ENCODE results near the gene KLLN. TPM values are rescaled to one million over a fixed set of nuclear protein-coding genes. Genes with fewer than 3 reads are reported as not detected.
"Not testable (repeated sequence)": the region's sequence is repeated elsewhere in the genome, so short reads cannot be mapped to it uniquely, and the experiment has no call there.

Gene KLLN
- total RNA-seq, result 1.0 TPM in 2 replicates

- peak within 1 kb of the TSS; percentile 76 for H3K4me3 ChIP-seq (ENCODE audit: low read depth, low read length)
- no peak for DNase-seq (ENCODE audit: low read depth)
- H3K27me3 ChIP-seq (ENCODE audit: control insufficient read depth, insufficient read depth, low read length), result no peaks in the 10 kb centered on the region
- H3K36me3 ChIP-seq (ENCODE audit: control insufficient read depth, insufficient read depth, low read length), result no peaks in the 10 kb centered on the region
- TF ChIP-seq CTCF (IDR thresholded peaks at IDR 0.05; ENCODE audit: insufficient read depth, low read length, poor library complexity, severe bottlenecking), result no peak
These were observed at the start of gene KLLN, which contains the start of gene PTEN for GRCh38 chr10:87863053-87863943. Gene KLLN (minus strand): TSS chr10:87863533. CDS start chr10:87862487, 1,046 bp downstream. Gene PTEN (plus strand): TSS chr10:87863625. CDS start chr10:87864470, 845 bp downstream.

GRCh38 chr10:87903396-87903795 lies 40.1 kb upstream of the KLLN start:
- DNase-seq (ENCODE audit: low read depth); H3K4me3 ChIP-seq (ENCODE audit: low read depth, low read length); H3K27me3 ChIP-seq (ENCODE audit: control insufficient read depth, insufficient read depth, low read length); H3K36me3 ChIP-seq (ENCODE audit: control insufficient read depth, insufficient read depth, low read length): not testable (repeated sequence)

- H3K4me3 ChIP-seq (ENCODE audit: low read depth, low read length); DNase-seq (ENCODE audit: low read depth): not testable (repeated sequence)
These were observed 34.6 kb upstream of the KLLN start for GRCh38 chr10:87897957-87898356.

GRCh38 chr10:87896216-87896615 lies 32.9 kb upstream of the KLLN start:
- TF ChIP-seq CTCF (IDR thresholded peaks at IDR 0.05; ENCODE audit: insufficient read depth, low read length, poor library complexity, severe bottlenecking), result no peak
- no peak for DNase-seq (ENCODE audit: low read depth)
- Histone ChIP-seq H3K27me3 (ENCODE audit: control insufficient read depth, insufficient read depth, low read length) (no peaks in the 10 kb centered on the region), H3K4me3 (ENCODE audit: low read depth, low read length) (no peak overlapping the region), H3K36me3 (ENCODE audit: control insufficient read depth, insufficient read depth, low read length) (no peaks in the 10 kb centered on the region)

More at GRCh38 chr10:87897957-87898356, 34.6 kb upstream of the KLLN start:
- not testable (repeated sequence) for H3K27me3 ChIP-seq (ENCODE audit: control insufficient read depth, insufficient read depth, low read length); H3K36me3 ChIP-seq (ENCODE audit: control insufficient read depth, insufficient read depth, low read length)

- no peak for TF ChIP-seq CTCF (IDR thresholded peaks at IDR 0.05; ENCODE audit: insufficient read depth, low read length, poor library complexity, severe bottlenecking)
- Histone ChIP-seq H3K4me3 (ENCODE audit: low read depth, low read length) (no peak overlapping the region), H3K27me3 (ENCODE audit: control insufficient read depth, insufficient read depth, low read length) (no peaks in the 10 kb centered on the region), H3K36me3 (ENCODE audit: control insufficient read depth, insufficient read depth, low read length) (no peaks in the 10 kb centered on the region)
- no peak for DNase-seq (ENCODE audit: low read depth)
These were observed 32.1 kb upstream of the KLLN start for GRCh38 chr10:87895430-87895829.

- H3K36me3 ChIP-seq (ENCODE audit: control insufficient read depth, insufficient read depth, low read length), result no peaks in the 10 kb centered on the region
- H3K4me3 ChIP-seq (ENCODE audit: low read depth, low read length), result no peak overlapping the region
- no peaks in the 10 kb centered on the region for H3K27me3 ChIP-seq (ENCODE audit: control insufficient read depth, insufficient read depth, low read length)
- no peak for DNase-seq (ENCODE audit: low read depth)
- no peak for TF ChIP-seq CTCF (IDR thresholded peaks at IDR 0.05; ENCODE audit: insufficient read depth, low read length, poor library complexity, severe bottlenecking)
These were observed 24.4 kb upstream of the KLLN start for GRCh38 chr10:87887548-87888289.
